Endothelial cell of umbilical vein (primary cell): ENCODE results near the gene MYH3. TPM values are rescaled to one million over a fixed set of nuclear protein-coding genes. Genes with fewer than 3 reads are reported as not detected.

Source experiments
- BruUV-seq: library from RNA; stranded (reverse); fragments of 400-500 nt; replicated peaks from 2 replicates; lab custom pipeline; 2021; lab: Mats Ljungman, UMichigan
- CTCF ChIA-PET: fragments of 300-600, 350-600 bp; sonication (Branson Sonifier 250); formaldehyde crosslinking; loops from one replicate; lab custom pipeline; 2021; ENCODE audit warnings: antibody characterized with exemption, inconsistent platforms; lab: Charles Lee
- POLR2A ChIA-PET: fragments of 300-600, 350-600 bp; sonication (Branson Sonifier 250); formaldehyde crosslinking; loops from one replicate; lab custom pipeline; 2021; ENCODE audit warnings: antibody characterized with exemption, inconsistent platforms; lab: Charles Lee
- DNase-seq: peaks from one replicate; pipeline ENCODE4 v3.0.0-alpha.2; 2011; ENCODE audit warnings: low read depth, low spot score
- FAIRE-seq: peaks from 2 replicates; lab custom pipeline; 2011; peaks lifted over from hg19 to GRCh38; lab: Jason Lieb, UNC
- H2AFZ ChIP-seq: 2 replicates; pipeline ENCODE4 v1.6.0; 2012; ENCODE audit warnings: low read depth, low read length, control low read depth, inconsistent platforms
- H3K27ac ChIP-seq: 2 replicates; pipeline ENCODE4 v1.5.1; 2011; ENCODE audit warnings: low read depth, mild to moderate bottlenecking, control low read depth, low read length, moderate library complexity; ENCODE audit not compliant: insufficient read depth
- H3K27me3 ChIP-seq, 2 experiments: 2 replicates each; pipeline versions ENCODE4 v1.6.0 to v1.6.1; 2011; ENCODE audit warnings: low read length in 2 of 2, mixed read lengths in 1 of 2; ENCODE audit not compliant: control insufficient read depth in 2 of 2, insufficient read depth in 2 of 2
- H3K36me3 ChIP-seq, 2 experiments: 2 replicates in 1 of 2; 3 replicates in 1 of 2; pipeline ENCODE4 v1.5.1; 2011; ENCODE audit warnings: low read length in 2 of 2, mild to moderate bottlenecking in 1 of 2, moderate library complexity in 1 of 2; ENCODE audit not compliant: control insufficient read depth in 2 of 2, insufficient read depth in 2 of 2; ENCODE audit errors: extremely low read depth in 1 of 2
- H3K4me1 ChIP-seq: 3 replicates; pipeline ENCODE4 v1.5.1; 2011; ENCODE audit warnings: mild to moderate bottlenecking, low read length; ENCODE audit not compliant: control insufficient read depth, insufficient read depth; ENCODE audit errors: extremely low read depth
- H3K4me2 ChIP-seq: 2 replicates; pipeline ENCODE4 v1.6.1; 2011; ENCODE audit warnings: low read length, control low read depth, mixed read lengths; ENCODE audit not compliant: insufficient read depth
- H3K4me3 ChIP-seq, 3 experiments: fragments of 200-600 bp in 1 of 3; sonication (generic), shearing (Covaris generic) in 1 of 3; replicated peaks in 1 of 3; 2 replicates each; pipeline ENCODE4 v1.5.1; 2011 to 2016; ENCODE audit warnings: control low read depth in 3 of 3, low read length in 3 of 3, mild to moderate bottlenecking in 2 of 3, inconsistent platforms in 1 of 3, low read depth in 1 of 3, moderate library complexity in 1 of 3; ENCODE audit not compliant: insufficient read depth in 1 of 3
- H3K79me2 ChIP-seq: 2 replicates; pipeline ENCODE4 v1.6.0; 2012; ENCODE audit warnings: low read length, inconsistent platforms; ENCODE audit not compliant: control insufficient read depth, insufficient read depth
- H3K9ac ChIP-seq: replicated peaks from 2 replicates; pipeline ENCODE3; 2011; ENCODE audit warnings: low read length, control low read depth; ENCODE audit not compliant: insufficient read depth; ENCODE audit errors: extremely low read depth
- H3K9me1 ChIP-seq: replicated peaks from 3 replicates; pipeline ENCODE4 v1.6.0; 2011; ENCODE audit warnings: mild to moderate bottlenecking, low read length; ENCODE audit not compliant: control insufficient read depth, insufficient read depth; ENCODE audit errors: extremely low read depth
- H3K9me3 ChIP-seq: replicated peaks from 2 replicates; pipeline ENCODE4 v1.5.1; 2012; ENCODE audit warnings: low read length, inconsistent platforms; ENCODE audit not compliant: control insufficient read depth, insufficient read depth
- H4K20me1 ChIP-seq: replicated peaks from 2 replicates; pipeline ENCODE3; 2011; ENCODE audit warnings: mild to moderate bottlenecking, low read length; ENCODE audit not compliant: control insufficient read depth, insufficient read depth; ENCODE audit errors: extremely low read depth
- CTCF ChIP-seq, 2 donors: IDR thresholded peaks; 1 replicate in 1 of 2; 2 replicates in 1 of 2; pipeline ENCODE4 v1.5.1; 2011; ENCODE audit warnings: low read length in 2 of 2, mild to moderate bottlenecking in 2 of 2, moderate library complexity in 2 of 2, control low read depth in 1 of 2, inconsistent platforms in 1 of 2, low read depth in 1 of 2; ENCODE audit not compliant: insufficient read depth in 1 of 2; ENCODE audit errors: extremely low read depth in 1 of 2
- EZH2 ChIP-seq: IDR thresholded peaks from 2 replicates; pipeline ENCODE4 v1.6.1; 2012; ENCODE audit warnings: borderline replicate concordance, low read depth, mild to moderate bottlenecking, moderate library complexity, low read length, inconsistent platforms; ENCODE audit not compliant: severe bottlenecking
- FOS ChIP-seq: IDR thresholded peaks from 2 replicates; pipeline ENCODE4 v1.6.1; 2011; ENCODE audit warnings: mild to moderate bottlenecking, low read length, moderate library complexity, borderline replicate concordance; ENCODE audit not compliant: insufficient read depth
- GATA2 ChIP-seq: IDR thresholded peaks from 2 replicates; pipeline ENCODE4 v1.7.0; 2011; ENCODE audit warnings: low read depth, mild to moderate bottlenecking, moderate library complexity, mixed read lengths, low read length; ENCODE audit not compliant: insufficient read length, insufficient read depth
- JUN ChIP-seq: IDR thresholded peaks from 2 replicates; pipeline ENCODE4 v1.6.1; 2011; ENCODE audit warnings: borderline replicate concordance, low read depth; ENCODE audit not compliant: insufficient read length, insufficient read depth
- MAX ChIP-seq: IDR thresholded peaks from 2 replicates; pipeline ENCODE4 v1.6.1; 2011; ENCODE audit not compliant: insufficient read depth, insufficient read length
- MYC ChIP-seq: IDR thresholded peaks from one replicate; pipeline ENCODE4 v1.6.1; 2011; ENCODE audit warnings: mild to moderate bottlenecking, low read depth, low read length
- POLR2A ChIP-seq: IDR thresholded peaks from 2 replicates; pipeline ENCODE4 v1.6.1; 2012; ENCODE audit warnings: low read depth, mild to moderate bottlenecking, control low read depth, low read length
- POLR2AphosphoS5 ChIP-seq: IDR thresholded peaks from 2 replicates; pipeline ENCODE4 v1.6.1; 2012; ENCODE audit warnings: low read depth, mild to moderate bottlenecking, control low read depth, low read length, moderate library complexity; ENCODE audit not compliant: insufficient read depth
- dilution Hi-C: fragments of 300-500 bp; cut with MboI; formaldehyde crosslinking; loops from one replicate; pipeline ENCODE4 v1.15.0; 2019; ENCODE audit warnings: low sequenced_read_pairs; ENCODE audit not compliant: extremely low pct_ligation_motif_present
- intact Hi-C: fragments of 100-400 bp; cut with micrococcal nuclease; formaldehyde crosslinking; loops from one replicate; pipeline ENCODE4 v1.10.0; 2022
- polyA plus RNA-seq, 4 experiments: library from polyadenylated mRNA; depleted of rRNA in 3 of 4; stranded (reverse) in 3 of 4; unstranded in 1 of 4; fragments of >200 nt; gene quantifications; 2 replicates each; pipeline versions ENCODE4 v1.2.1 to v1.2.3, GENCODE V29; 2011 to 2012; ENCODE audit warnings: missing spikeins in 1 of 4
- total RNA-seq: library from RNA; stranded (reverse); gene quantifications from 2 replicates; pipeline ENCODE4 v1.2.3, GENCODE V29; 2021

MYH3 gene
- total and polyA plus RNA-seq, 2 donors (not counting 3 experiments of a cell fraction or from before 2014, with no cell fraction given): 0.65 to 0.73 TPM

- DNase-seq: no peak
- FAIRE-seq: no peak
- Histone ChIP-seq H3K9ac (no peak overlapping the region), H3K4me2 (no peak overlapping the region), H4K20me1 (no peaks in the 10 kb centered on the region), H3K4me1 (no peaks in the 10 kb centered on the region), H3K27me3 (no peaks in the 10 kb centered on the region), H3K79me2 (no peaks in the 10 kb centered on the region), H3K27ac (no peak overlapping the region), H3K9me3 (no peaks in the 10 kb centered on the region), H3K4me3 (no peak overlapping the region), H3K36me3 (no peaks in the 10 kb centered on the region), H2AFZ (no peak overlapping the region), H3K9me1 (no peaks in the 10 kb centered on the region)
- dilution Hi-C loops: no loop called here
- intact Hi-C loops: no loop called here
- ChIA-PET CTCF (interaction anchor here (1.3 kb wide), 1 partner anchor 37 kb away, joined by 5 read pairs; no protein-coding TSS in a partner anchor), POLR2A (no interaction called here)
- TF ChIP-seq MAX (no peak), JUN (no peak), POLR2AphosphoS5 (no peak), GATA2 (no peak), EZH2 (no peak), CTCF (IDR thresholded peaks at IDR 0.05; ENCODE audit: extremely low read depth in 1 of 2, insufficient read depth in 1 of 2, low read depth in 1 of 2, low read length in 2 of 2) (no peak), MYC (no peak), POLR2A (no peak), FOS (no peak)
- no TSS peak for BruUV-seq
These were observed 77.8 kb downstream of the MYH3 start for GRCh38 chr17:10579270-10579669.

Other genes with a start within 250 kb of the MYH3 start
- gene MYH8, start 235.4 kb downstream of the MYH3 start, total RNA-seq: not detected in 2 replicates
- gene MYH8, start 235.4 kb downstream of the MYH3 start, polyA plus RNA-seq: not detected in 2 replicates
- gene MYH4, start 187.8 kb downstream of the MYH3 start, total RNA-seq: not detected in 2 replicates
- gene MYH4, start 187.8 kb downstream of the MYH3 start, polyA plus RNA-seq: not detected in 2 replicates
- not detected in 2 replicates for gene MYH1, start 138.8 kb downstream of the MYH3 start, total RNA-seq
- not detected in 2 replicates for gene MYH1, start 138.8 kb downstream of the MYH3 start, polyA plus RNA-seq
- gene MYH2, start 107.7 kb downstream of the MYH3 start, total RNA-seq: 0.05 TPM in 1 of 2 replicates, not detected in the other
- not detected in 2 replicates for gene MYH2, start 107.7 kb downstream of the MYH3 start, polyA plus RNA-seq
- gene SCO1, start 40.2 kb upstream of the MYH3 start, total RNA-seq: 28.0 and 30.8 TPM in 2 replicates
- gene SCO1, start 40.2 kb upstream of the MYH3 start, polyA plus RNA-seq: 10.4 and 11.9 TPM in 2 replicates
- gene ADPRM, start 40.3 kb upstream of the MYH3 start, total RNA-seq: 7.6 and 7.9 TPM in 2 replicates
- 7.2 and 7.4 TPM in 2 replicates for gene ADPRM, start 40.3 kb upstream of the MYH3 start, polyA plus RNA-seq
- 10.4 and 11.2 TPM in 2 replicates for gene TMEM220, start 72.7 kb upstream of the MYH3 start, total RNA-seq
- 2.1 and 3.6 TPM in 2 replicates for gene TMEM220, start 72.7 kb upstream of the MYH3 start, polyA plus RNA-seq
- not detected in 2 replicates for gene TMEM238L, start 146.8 kb upstream of the MYH3 start, total RNA-seq
- gene TMEM238L, start 146.8 kb upstream of the MYH3 start, polyA plus RNA-seq: not detected in 2 replicates
- gene PIRT, start 180.8 kb upstream of the MYH3 start, total RNA-seq: not detected in 2 replicates
- gene PIRT, start 180.8 kb upstream of the MYH3 start, polyA plus RNA-seq: not detected in 2 replicates